Measurements from ENCODE around the gene SPACA4.

Gene SPACA4

GRCh38 chr19:48582168-48582567 lies 24.4 kb upstream of the SPACA4 start:
- H3K9ac ChIP-seq (ENCODE audit: low read depth, low read length), result no peak overlapping the region

DNA sequence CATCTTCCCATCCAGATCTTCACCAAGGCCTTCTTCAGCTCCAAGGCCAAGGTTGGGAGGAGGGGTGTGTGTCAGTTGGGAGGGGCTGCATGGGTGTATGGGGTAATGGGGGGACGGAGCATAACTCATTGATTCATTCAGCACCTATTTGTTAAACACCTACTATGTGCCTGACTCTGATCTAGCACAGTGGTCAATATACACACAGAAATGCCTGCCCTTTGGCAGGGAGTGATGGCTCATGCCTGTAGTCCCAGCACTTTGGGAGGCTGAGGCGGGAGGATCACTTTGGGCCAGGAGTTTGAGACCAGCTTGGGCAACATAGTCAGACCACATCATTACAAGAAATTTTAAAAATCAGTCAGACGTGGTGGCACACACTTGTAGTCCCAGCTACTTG lies 19.2 kb upstream of the SPACA4 start:
- no peaks in the 10 kb centered on the region for H3K36me3 ChIP-seq (ENCODE audit: insufficient read depth, low read length)
- no peaks in the 10 kb centered on the region for H3K9me3 ChIP-seq (ENCODE audit: control insufficient read depth, insufficient read depth, low read length)
- H3K4me1 ChIP-seq (ENCODE audit: insufficient read depth, low read length), result 0 out of 2 replicates have a peak, but pooled peaks cover 3% of the 10 kb centered on the region
- no peak overlapping the region for H3K9ac ChIP-seq (ENCODE audit: low read depth, low read length)

More at GRCh38 chr19:48582168-48582567, 24.4 kb upstream of the SPACA4 start:
- no peaks in the 10 kb centered on the region for H3K9me3 ChIP-seq (ENCODE audit: control insufficient read depth, insufficient read depth, low read length)
- H3K36me3 ChIP-seq (ENCODE audit: insufficient read depth, low read length), result no peaks in the 10 kb centered on the region
- no peaks in the 10 kb centered on the region for H3K4me1 ChIP-seq (ENCODE audit: insufficient read depth, low read length)

- Histone ChIP-seq H3K36me3 (ENCODE audit: insufficient read depth, low read length) (no peaks in the 10 kb centered on the region), H3K9ac (ENCODE audit: low read depth, low read length) (peak overlapping the region; percentile 36; the same call in 1 of the 2 replicates), H3K4me1 (ENCODE audit: insufficient read depth, low read length) (0 out of 2 replicates have a peak, but pooled peaks cover 3% of the 10 kb centered on the region), H3K9me3 (ENCODE audit: control insufficient read depth, insufficient read depth, low read length) (no peaks in the 10 kb centered on the region)
Observed at GRCh38 chr19:48588670-48589401, 17.7 kb upstream of the SPACA4 start.

GRCh38 chr19:48591021-48591420 lies 15.5 kb upstream of the SPACA4 start:
- H3K36me3 ChIP-seq (ENCODE audit: insufficient read depth, low read length), result no peaks in the 10 kb centered on the region
- no peaks in the 10 kb centered on the region for H3K9me3 ChIP-seq (ENCODE audit: control insufficient read depth, insufficient read depth, low read length)
- no peak overlapping the region for H3K9ac ChIP-seq (ENCODE audit: low read depth, low read length)
- H3K4me1 ChIP-seq (ENCODE audit: insufficient read depth, low read length), result 0 out of 2 replicates have a peak, but pooled peaks cover 3% of the 10 kb centered on the region

- H3K9ac ChIP-seq (ENCODE audit: low read depth, low read length), result no peak overlapping the region
- H3K4me1 ChIP-seq (ENCODE audit: insufficient read depth, low read length), result no peaks in the 10 kb centered on the region
- no peaks in the 10 kb centered on the region for H3K36me3 ChIP-seq (ENCODE audit: insufficient read depth, low read length)
- no peaks in the 10 kb centered on the region for H3K9me3 ChIP-seq (ENCODE audit: control insufficient read depth, insufficient read depth, low read length)
Observed at GRCh38 chr19:48595171-48595570, 11.4 kb upstream of the SPACA4 start.

DNA sequence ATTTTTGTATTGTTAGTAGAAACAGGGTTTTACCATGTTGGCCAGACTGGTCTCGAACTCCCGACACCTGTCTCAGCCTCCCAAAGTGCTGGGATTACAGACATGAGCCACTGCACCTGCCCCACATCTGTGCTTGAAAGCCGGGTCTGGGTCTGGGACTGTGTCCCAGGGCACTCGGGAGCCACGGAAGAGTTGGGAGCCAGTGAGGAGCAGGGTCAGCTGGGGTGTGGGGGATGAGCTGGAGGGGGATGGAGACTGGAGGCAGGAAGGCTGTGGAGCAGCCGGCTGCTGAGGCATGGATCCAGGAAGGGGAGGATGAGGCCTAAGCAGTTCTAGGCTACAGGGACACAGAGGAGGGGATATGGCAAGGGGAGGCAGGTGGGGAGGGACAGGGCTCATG lies 10.7 kb upstream of the SPACA4 start:
- H3K4me1 ChIP-seq (ENCODE audit: insufficient read depth, low read length), result no peaks in the 10 kb centered on the region
- no peaks in the 10 kb centered on the region for H3K36me3 ChIP-seq (ENCODE audit: insufficient read depth, low read length)
- H3K9ac ChIP-seq (ENCODE audit: low read depth, low read length), result no peak overlapping the region
- H3K9me3 ChIP-seq (ENCODE audit: control insufficient read depth, insufficient read depth, low read length), result no peaks in the 10 kb centered on the region

GRCh38 chr19:48596237-48596636 lies 10.3 kb upstream of the SPACA4 start:
- no peaks in the 10 kb centered on the region for H3K9me3 ChIP-seq (ENCODE audit: control insufficient read depth, insufficient read depth, low read length)
- H3K4me1 ChIP-seq (ENCODE audit: insufficient read depth, low read length), result no peaks in the 10 kb centered on the region
- H3K36me3 ChIP-seq (ENCODE audit: insufficient read depth, low read length), result no peaks in the 10 kb centered on the region
- H3K9ac ChIP-seq (ENCODE audit: low read depth, low read length), result no peak overlapping the region

GRCh38 chr19:48596679-48597465 lies 9.7 kb upstream of the SPACA4 start:
- no peak overlapping the region for H3K9ac ChIP-seq (ENCODE audit: low read depth, low read length)

DNA sequence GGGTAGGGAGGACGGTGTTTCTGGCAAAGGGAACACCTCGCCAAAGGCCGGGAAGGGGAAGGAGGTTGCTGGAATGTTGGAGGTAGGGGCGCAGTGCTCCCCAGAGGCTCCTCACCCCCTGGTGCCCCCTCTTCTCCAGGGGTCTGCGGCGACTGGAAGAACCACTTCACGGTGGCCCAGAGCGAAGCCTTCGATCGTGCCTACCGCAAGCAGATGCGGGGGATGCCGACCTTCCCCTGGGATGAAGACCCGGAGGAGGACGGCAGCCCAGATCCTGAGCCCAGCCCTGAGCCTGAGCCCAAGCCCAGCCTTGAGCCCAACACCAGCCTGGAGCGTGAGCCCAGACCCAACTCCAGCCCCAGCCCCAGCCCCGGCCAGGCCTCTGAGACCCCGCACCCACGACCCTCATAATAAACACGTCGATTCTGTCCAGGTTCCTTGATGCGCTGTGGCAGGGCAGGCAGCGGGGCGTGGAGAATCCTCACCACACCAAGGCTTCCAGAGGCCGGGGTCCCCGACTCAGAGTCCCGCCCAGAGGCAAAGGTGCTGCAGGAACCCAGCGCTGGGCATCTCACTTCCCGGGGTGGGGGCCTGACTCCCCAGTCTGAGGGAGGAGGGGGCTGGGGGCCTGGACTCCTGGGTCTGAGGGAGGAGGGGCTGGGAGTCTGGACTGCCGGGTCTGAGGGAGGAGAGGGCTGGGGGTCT lies 7.4 kb upstream of the SPACA4 start:
- Histone ChIP-seq H3K9me3 (ENCODE audit: control insufficient read depth, insufficient read depth, low read length) (no peaks in the 10 kb centered on the region), H3K36me3 (ENCODE audit: insufficient read depth, low read length) (no peaks in the 10 kb centered on the region; the same call in 1 of the 2 replicates), H3K9ac (ENCODE audit: low read depth, low read length) (no peak overlapping the region), H3K4me1 (ENCODE audit: insufficient read depth, low read length) (no peaks in the 10 kb centered on the region)

More at GRCh38 chr19:48596679-48597465, 9.7 kb upstream of the SPACA4 start:
- H3K4me1 ChIP-seq (ENCODE audit: insufficient read depth, low read length), result no peaks in the 10 kb centered on the region
- no peaks in the 10 kb centered on the region for H3K36me3 ChIP-seq (ENCODE audit: insufficient read depth, low read length)
- no peaks in the 10 kb centered on the region for H3K9me3 ChIP-seq (ENCODE audit: control insufficient read depth, insufficient read depth, low read length)

- no peaks in the 10 kb centered on the region for H3K9me3 ChIP-seq (ENCODE audit: control insufficient read depth, insufficient read depth, low read length)
- H3K4me1 ChIP-seq (ENCODE audit: insufficient read depth, low read length), result no peaks in the 10 kb centered on the region
- no peaks in the 10 kb centered on the region; the same call in 1 of the 2 replicates for H3K36me3 ChIP-seq (ENCODE audit: insufficient read depth, low read length)
- no peak overlapping the region for H3K9ac ChIP-seq (ENCODE audit: low read depth, low read length)
Observed at GRCh38 chr19:48600679-48601417, 5.7 kb upstream of the SPACA4 start.

DNA sequence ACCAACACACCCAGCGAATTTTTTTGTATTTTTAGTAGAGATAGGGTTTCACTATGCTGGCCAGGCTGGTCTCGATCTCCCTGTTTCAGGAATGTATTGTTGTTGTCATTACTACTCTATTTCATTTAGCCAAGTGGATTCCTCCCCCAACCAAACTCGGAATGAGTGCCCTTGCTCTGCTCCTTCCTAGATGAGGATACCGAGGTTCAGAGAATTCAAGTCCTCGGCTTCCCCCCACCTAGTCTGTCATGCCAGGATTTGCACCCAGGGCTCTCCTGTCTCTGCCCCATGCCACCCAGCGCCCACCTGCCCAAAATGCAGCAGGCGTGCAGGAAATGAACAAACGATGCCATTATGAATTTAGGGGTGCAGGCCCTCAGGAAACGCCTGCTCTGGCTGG lies 3.5 kb upstream of the SPACA4 start:
- Histone ChIP-seq H3K36me3 (ENCODE audit: insufficient read depth, low read length) (no peaks in the 10 kb centered on the region; the same call in 1 of the 2 replicates), H3K9me3 (ENCODE audit: control insufficient read depth, insufficient read depth, low read length) (no peaks in the 10 kb centered on the region), H3K4me1 (ENCODE audit: insufficient read depth, low read length) (no peaks in the 10 kb centered on the region), H3K9ac (ENCODE audit: low read depth, low read length) (no peak overlapping the region)

GRCh38 chr19:48603449-48603848 lies 3.1 kb upstream of the SPACA4 start:
- Histone ChIP-seq H3K9ac (ENCODE audit: low read depth, low read length) (no peak overlapping the region), H3K9me3 (ENCODE audit: control insufficient read depth, insufficient read depth, low read length) (no peaks in the 10 kb centered on the region), H3K36me3 (ENCODE audit: insufficient read depth, low read length) (no peaks in the 10 kb centered on the region; the same call in 1 of the 2 replicates), H3K4me1 (ENCODE audit: insufficient read depth, low read length) (no peaks in the 10 kb centered on the region)

- Histone ChIP-seq H3K9me3 (ENCODE audit: control insufficient read depth, insufficient read depth, low read length) (no peaks in the 10 kb centered on the region), H3K4me1 (ENCODE audit: insufficient read depth, low read length) (no peaks in the 10 kb centered on the region), H3K9ac (ENCODE audit: low read depth, low read length) (no peak overlapping the region), H3K36me3 (ENCODE audit: insufficient read depth, low read length) (no peaks in the 10 kb centered on the region; the same call in 1 of the 2 replicates)
Observed at GRCh38 chr19:48603850-48604249, 2.7 kb upstream of the SPACA4 start.

GRCh38 chr19:48607359-48607755 lies 815 bp downstream of the SPACA4 start:
- Histone ChIP-seq H3K4me1 (ENCODE audit: insufficient read depth, low read length) (no peaks in the 10 kb centered on the region), H3K9me3 (ENCODE audit: control insufficient read depth, insufficient read depth, low read length) (no peaks in the 10 kb centered on the region), H3K9ac (ENCODE audit: low read depth, low read length) (no peak overlapping the region), H3K36me3 (ENCODE audit: insufficient read depth, low read length) (no peaks in the 10 kb centered on the region; the same call in 1 of the 2 replicates)

Data from ES-I3 (cell line).